ENCODE results near the gene GNRH2. TPM values are rescaled to one million over a fixed set of nuclear protein-coding genes. Genes with fewer than 3 reads are reported as not detected.
"Not testable (repeated sequence)": the region's sequence is repeated elsewhere in the genome, so short reads cannot be mapped to it uniquely, and the experiment has no call there.

The GNRH2 gene
- total and polyA plus RNA-seq, 2 of the 8 experiments (the other 6 are each of a cell fraction or from before 2014, with no cell fraction given), result 0.09 to 0.82 TPM

GRCh38 chr20:3064119-3064518 lies 20.7 kb downstream of the GNRH2 start:
- H3K9me3 ChIP-seq (ENCODE audit: insufficient read depth in 2 of 2, low read depth in 1 of 2, low read length in 1 of 2); H3K36me3 ChIP-seq (ENCODE audit: control insufficient read depth in 2 of 4, insufficient read depth in 4 of 4, low read length in 3 of 4); H3K4ac ChIP-seq (replicated peaks; ENCODE audit: insufficient read length, low read depth, low read length); FAIRE-seq; H4K5ac ChIP-seq (ENCODE audit: insufficient read length, low read depth, low read length); H4K91ac ChIP-seq (replicated peaks; ENCODE audit: insufficient read length, low read length); H3K27me3 ChIP-seq (replicated peaks in 1 of 4; ENCODE audit: control insufficient read depth in 3 of 4, extremely low read depth in 1 of 4, insufficient read depth in 3 of 4, low read length in 3 of 4); H3K4me3 ChIP-seq (ENCODE audit: extremely low read depth in 1 of 4, insufficient read depth in 2 of 4, low read depth in 3 of 4, low read length in 4 of 4); H2BK12ac ChIP-seq (ENCODE audit: low read depth, low read length); H2AK5ac ChIP-seq (ENCODE audit: low read depth, low read length); H2BK120ac ChIP-seq (replicated peaks; ENCODE audit: low read depth, low read length); DNase-seq (ENCODE audit: low read depth in 1 of 2, low spot score in 2 of 2); H3K23ac ChIP-seq (ENCODE audit: insufficient read length); H4K8ac ChIP-seq (ENCODE audit: extremely low read depth, insufficient read depth, low read length); H3K27ac ChIP-seq (ENCODE audit: low read depth, low read length); H3K23me2 ChIP-seq (ENCODE audit: low read depth, low read length); H3K18ac ChIP-seq (ENCODE audit: extremely low read depth, low read length); H3K79me1 ChIP-seq (ENCODE audit: low read depth, low read length); H3K4me1 ChIP-seq (replicated peaks in 1 of 4; ENCODE audit: control insufficient read depth in 3 of 4, insufficient read depth in 4 of 4, low read length in 3 of 4); H4K20me1 ChIP-seq (replicated peaks in 1 of 2; ENCODE audit: control insufficient read depth in 1 of 2, insufficient read depth in 2 of 2, low read length in 2 of 2); H3K56ac ChIP-seq (replicated peaks; ENCODE audit: insufficient read length, low read depth, low read length); H3K4me2 ChIP-seq (ENCODE audit: insufficient read depth in 1 of 2, low read depth in 2 of 2, low read length in 2 of 2); H2BK20ac ChIP-seq (ENCODE audit: low read length); H2BK15ac ChIP-seq (ENCODE audit: low read length); H2BK5ac ChIP-seq (ENCODE audit: low read depth, low read length); H3K14ac ChIP-seq (ENCODE audit: insufficient read length); H3K79me2 ChIP-seq (ENCODE audit: control insufficient read depth in 1 of 2, insufficient read depth in 2 of 2, low read length in 2 of 2); H2AFZ ChIP-seq (ENCODE audit: low read length); H3K9ac ChIP-seq (replicated peaks in 1 of 4; ENCODE audit: extremely low read depth in 1 of 4, low read depth in 3 of 4, low read length in 3 of 4): not testable (repeated sequence)
- CTCF ChIA-PET (ENCODE audit: partially characterized antibody), result interaction anchor here (0.7 to 3.8 kb wide), 3 partner anchors 11 to 46 kb away, joined by 3 to 21 read pairs (median 3); no protein-coding TSS in a partner anchor
- WGBS, 2 experiments (ENCODE audit: extremely low coverage in 1 of 2, insufficient coverage in 1 of 2, insufficient read length in 1 of 2, insufficient replicate concordance in 2 of 2, low coverage in 1 of 2, low lambda C conversion rate in 2 of 2, missing lambda C conversion rate in 1 of 2), result 78% methylated on average over 6 of the region's 6 CpGs; no CpG with 5 or more reads in 1 of the 2 experiments
- POLR2A ChIA-PET (ENCODE audit: partially characterized antibody), result interaction anchor here (1.9 kb wide), 1 partner anchor 9 kb away, joined by 5 read pairs; no protein-coding TSS in a partner anchor

All from H1 (cell line).